Neural progenitor cell (in vitro differentiated cells): ENCODE measurements around the gene KBTBD2. TPM values are rescaled to one million over a fixed set of nuclear protein-coding genes. Genes with fewer than 3 reads are reported as not detected.
"Not testable (repeated sequence)": the region's sequence is repeated elsewhere in the genome, so short reads cannot be mapped to it uniquely, and the experiment has no call there.

Experiments
- DNase-seq: peaks from one replicate; pipeline ENCODE4 v3.0.0-alpha.2; 2016; ENCODE audit warnings: low spot score
- H2AFZ ChIP-seq: fragments of 200-600 bp; sonication (generic); replicated peaks from 2 replicates; pipeline ENCODE4 v1.6.1; 2016; ENCODE audit warnings: antibody characterized with exemption
- H3F3A ChIP-seq: fragments of 200-600 bp; sonication (generic); 2 replicates; pipeline ENCODE4 v1.6.1; 2016; ENCODE audit warnings: antibody characterized with exemption, low read depth
- H3K27ac ChIP-seq: fragments of 200-600 bp; sonication (generic); 2 replicates; pipeline ENCODE4 v1.5.1; 2016; ENCODE audit warnings: mild to moderate bottlenecking
- H3K27me3 ChIP-seq: fragments of 200-600 bp; sonication (generic); 2 replicates; pipeline ENCODE4 v1.6.1; 2016; ENCODE audit warnings: mild to moderate bottlenecking, moderate library complexity
- H3K36me3 ChIP-seq: fragments of 200-600 bp; sonication (generic); 2 replicates; pipeline ENCODE4 v1.5.1; 2016
- H3K4me1 ChIP-seq: fragments of 200-600 bp; sonication (generic); 2 replicates; pipeline ENCODE4 v1.6.1; 2016; ENCODE audit warnings: mixed run types
- H3K4me2 ChIP-seq: fragments of 200-600 bp; sonication (generic); 2 replicates; pipeline ENCODE4 v1.6.1; 2016
- H3K4me3 ChIP-seq: fragments of 200-600 bp; sonication (generic); 2 replicates; pipeline ENCODE4 v1.5.1; 2016
- H3K79me2 ChIP-seq: fragments of 200-600 bp; sonication (generic); 2 replicates; pipeline ENCODE4 v1.6.1; 2016; ENCODE audit warnings: low read depth
- H3K9ac ChIP-seq: fragments of 200-600 bp; sonication (generic); 2 replicates; pipeline ENCODE4 v1.6.1; 2016
- H3K9me3 ChIP-seq: fragments of 200-600 bp; sonication (generic); 2 replicates; pipeline ENCODE4 v1.5.1; 2016; ENCODE audit warnings: low read depth
- H4K20me1 ChIP-seq: fragments of 200-600 bp; sonication (generic); 2 replicates; pipeline ENCODE4 v1.6.1; 2016; ENCODE audit warnings: low read depth
- H3K27ac Mint-ChIP-seq: 3 replicates; pipeline ENCODE4 v1.8.0; 2021; ENCODE audit warnings: mixed read lengths
- H3K27me3 Mint-ChIP-seq: 2 replicates; pipeline ENCODE4 v1.8.0; 2022; ENCODE audit warnings: low read depth, mild to moderate bottlenecking, inconsistent platforms, moderate library complexity, mixed read lengths; ENCODE audit not compliant: insufficient read depth
- H3K36me3 Mint-ChIP-seq: 3 replicates; pipeline ENCODE4 v1.8.0; 2021; ENCODE audit warnings: mixed read lengths
- H3K4me1 Mint-ChIP-seq: 3 replicates; pipeline ENCODE4 v1.8.0; 2021; ENCODE audit warnings: mixed read lengths
- H3K4me3 Mint-ChIP-seq: 3 replicates; pipeline ENCODE4 v1.8.0; 2021; ENCODE audit warnings: mild to moderate bottlenecking, moderate library complexity, mixed read lengths
- H3K9me3 Mint-ChIP-seq: 3 replicates; pipeline ENCODE4 v1.8.0; 2020; ENCODE audit warnings: mixed read lengths
- CTCF ChIP-seq: fragments of 200-600 bp; sonication (generic); IDR thresholded peaks from 2 replicates; pipeline ENCODE4 v1.5.1; 2017; ENCODE audit warnings: antibody characterized with exemption, mild to moderate bottlenecking
- EZH2 ChIP-seq: fragments of 200-600 bp; sonication (generic); IDR thresholded peaks from 2 replicates; pipeline ENCODE4 v1.6.1; 2017; ENCODE audit warnings: antibody characterized with exemption, mild to moderate bottlenecking, moderate library complexity
- EZH2phosphoT487 ChIP-seq: fragments of 200-600 bp; sonication (generic); IDR thresholded peaks from 2 replicates; pipeline ENCODE4 v1.6.1; 2017; ENCODE audit warnings: antibody characterized with exemption
- total RNA-seq: library from RNA; depleted of rRNA; stranded (reverse); fragments of >200 nt; gene quantifications from 2 replicates; pipeline ENCODE4 v1.2.3, GENCODE V29; 2015; ENCODE audit warnings: low replicate concordance

Gene KBTBD2
- total RNA-seq, 1 donor from 2014 or later, result 45.5 TPM

GRCh38 chr7:32929430-32930143 lies 38.0 kb upstream of the KBTBD2 start:
- TF ChIP-seq CTCF, result no peak
- no peak for TF ChIP-seq EZH2phosphoT487
- TF ChIP-seq EZH2, result no peak
- H3K4me1 ChIP-seq, result no peaks in the 10 kb centered on the region
- no peaks in the 10 kb centered on the region for H3K27me3 Mint-ChIP-seq

DNA sequence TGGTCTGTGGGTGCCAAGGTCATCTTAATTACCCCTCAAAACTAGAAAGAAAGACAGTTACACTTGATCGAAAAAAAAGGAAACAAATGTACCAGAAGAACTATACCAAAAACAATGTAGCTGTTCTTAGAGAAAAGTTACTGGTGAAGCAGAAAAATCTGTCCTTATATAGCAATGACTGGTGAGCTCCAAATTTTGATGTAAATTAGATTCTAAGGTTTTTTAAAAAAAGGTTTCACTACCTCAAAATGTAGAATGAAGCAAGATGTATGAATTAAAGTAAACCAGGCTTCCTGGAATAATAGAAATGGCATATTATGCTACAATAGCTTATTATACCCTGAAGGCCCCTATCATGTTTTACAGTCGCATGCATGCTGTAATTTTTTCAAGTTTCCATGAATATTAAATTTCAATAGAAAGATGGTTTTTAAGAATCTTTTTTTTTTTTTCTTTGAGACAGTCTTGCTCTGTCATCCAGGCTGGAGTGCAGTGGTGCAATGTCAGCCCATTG lies 37.3 kb upstream of the KBTBD2 start:
- no peak overlapping the region for H3K9ac ChIP-seq
- H3K27me3 ChIP-seq, result peaks cover 61% of the 10 kb centered on the region
- H3K36me3 Mint-ChIP-seq, result peaks cover 52% of the 10 kb centered on the region
- no peak overlapping the region for H3K27ac ChIP-seq
- peaks cover 6% of the 10 kb centered on the region for H3K4me1 Mint-ChIP-seq
- no peaks in the 10 kb centered on the region for H3K4me1 ChIP-seq
- no peak overlapping the region for H3K4me3 Mint-ChIP-seq
- H3K9me3 ChIP-seq, result no peaks in the 10 kb centered on the region
- no peaks in the 10 kb centered on the region for H3K79me2 ChIP-seq
- H3K4me3 ChIP-seq, result no peak overlapping the region
- H3K4me2 ChIP-seq, result no peak overlapping the region
- H3K27me3 Mint-ChIP-seq, result no peaks in the 10 kb centered on the region
- no peak overlapping the region for H2AFZ ChIP-seq
- H3K27ac Mint-ChIP-seq, result no peak overlapping the region
- H3K9me3 Mint-ChIP-seq, result no peaks in the 10 kb centered on the region
- no peaks in the 10 kb centered on the region for H4K20me1 ChIP-seq
- DNase-seq, result no peak
- H3K36me3 ChIP-seq, result no peaks in the 10 kb centered on the region
- H3F3A ChIP-seq, result no peaks in the 10 kb centered on the region
- TF ChIP-seq EZH2phosphoT487 (no peak), CTCF (no peak), EZH2 (no peak)

More at GRCh38 chr7:32929430-32930143, 38.0 kb upstream of the KBTBD2 start:
- H3K9me3 ChIP-seq, result no peaks in the 10 kb centered on the region
- H3K4me3 ChIP-seq, result no peak overlapping the region
- H3K4me3 Mint-ChIP-seq, result no peak overlapping the region
- peaks cover 50% of the 10 kb centered on the region for H3K36me3 Mint-ChIP-seq
- H3F3A ChIP-seq, result no peaks in the 10 kb centered on the region
- H3K79me2 ChIP-seq, result no peaks in the 10 kb centered on the region
- H3K36me3 ChIP-seq, result no peaks in the 10 kb centered on the region
- no peak overlapping the region for H3K9ac ChIP-seq
- H3K27ac ChIP-seq, result no peak overlapping the region
- H3K4me1 Mint-ChIP-seq, result peaks cover 6% of the 10 kb centered on the region
- no peaks in the 10 kb centered on the region for H4K20me1 ChIP-seq
- no peak for DNase-seq
- peaks cover 69% of the 10 kb centered on the region for H3K27me3 ChIP-seq
- no peak overlapping the region for H3K27ac Mint-ChIP-seq
- no peak overlapping the region for H3K4me2 ChIP-seq
- no peak overlapping the region for H2AFZ ChIP-seq
- no peaks in the 10 kb centered on the region for H3K9me3 Mint-ChIP-seq

DNA sequence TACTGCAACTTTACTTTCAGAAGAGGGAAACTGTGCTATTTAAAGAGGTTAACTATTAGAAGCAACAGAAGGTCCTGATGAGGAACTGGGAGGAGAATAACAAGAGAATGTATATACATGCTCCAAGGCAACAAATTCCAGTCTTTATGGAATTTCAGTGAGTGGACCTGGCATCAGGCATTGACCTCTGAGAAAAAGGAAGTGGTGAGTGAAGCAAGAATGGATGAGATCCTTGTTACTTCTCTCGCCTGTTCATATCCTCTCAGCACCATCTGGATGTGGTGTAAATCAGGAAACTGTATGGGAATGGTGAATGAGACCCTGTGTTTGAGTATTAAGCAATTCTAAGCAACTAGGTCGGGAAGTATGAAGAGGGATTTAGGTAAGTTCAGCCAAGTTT lies 30.3 kb upstream of the KBTBD2 start:
- H3K27ac ChIP-seq, result no peak overlapping the region
- no peaks in the 10 kb centered on the region for H4K20me1 ChIP-seq
- DNase-seq, result no peak
- no peaks in the 10 kb centered on the region for H3K4me1 ChIP-seq
- no peak overlapping the region for H3K9ac ChIP-seq
- H3K4me1 Mint-ChIP-seq, result peaks cover 11% of the 10 kb centered on the region
- no peak overlapping the region for H2AFZ ChIP-seq
- H3F3A ChIP-seq, result no peaks in the 10 kb centered on the region
- no peaks in the 10 kb centered on the region for H3K36me3 ChIP-seq
- H3K27me3 Mint-ChIP-seq, result no peaks in the 10 kb centered on the region
- H3K79me2 ChIP-seq, result no peaks in the 10 kb centered on the region
- H3K4me3 Mint-ChIP-seq, result no peak overlapping the region
- no peaks in the 10 kb centered on the region for H3K27me3 ChIP-seq
- no peak overlapping the region for H3K4me2 ChIP-seq
- TF ChIP-seq CTCF, result no peak
- TF ChIP-seq EZH2, result no peak
- TF ChIP-seq EZH2phosphoT487, result no peak
- H3K4me3 ChIP-seq, result no peak overlapping the region
- no peaks in the 10 kb centered on the region for H3K9me3 ChIP-seq
- no peaks in the 10 kb centered on the region for H3K9me3 Mint-ChIP-seq
- peak overlapping the region; percentile 15 for H3K27ac Mint-ChIP-seq
- peaks cover 40% of the 10 kb centered on the region for H3K36me3 Mint-ChIP-seq

DNA sequence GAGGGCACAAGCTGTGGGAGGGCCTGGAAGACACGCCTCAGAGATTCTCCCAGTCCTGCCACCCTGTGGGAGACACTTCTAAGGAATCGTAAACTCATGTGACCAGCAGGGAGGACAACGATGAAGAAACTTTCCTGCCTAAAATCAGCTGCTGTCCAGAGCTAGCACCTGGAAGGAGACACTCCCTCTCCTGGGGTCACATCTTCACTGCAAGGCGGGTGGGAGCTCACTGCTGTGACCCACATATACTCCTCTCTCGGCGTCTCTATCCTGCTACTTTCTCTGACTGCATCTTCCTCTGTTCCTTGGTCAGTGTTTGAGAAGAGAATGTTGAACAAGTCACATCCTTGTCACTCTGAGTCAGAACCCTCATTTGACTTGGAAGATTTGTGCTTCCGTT lies 25.4 kb upstream of the KBTBD2 start:
- H3K36me3 Mint-ChIP-seq, result peaks cover 46% of the 10 kb centered on the region
- H3K4me2 ChIP-seq, H3K79me2 ChIP-seq, H3K4me3 ChIP-seq, H3K4me1 Mint-ChIP-seq, H3F3A ChIP-seq, H3K4me1 ChIP-seq, H3K9me3 ChIP-seq, H3K4me3 Mint-ChIP-seq, DNase-seq, H4K20me1 ChIP-seq, H3K9ac ChIP-seq, H2AFZ ChIP-seq, H3K27ac Mint-ChIP-seq, H3K9me3 Mint-ChIP-seq, H3K36me3 ChIP-seq, H3K27me3 ChIP-seq, H3K27ac ChIP-seq, H3K27me3 Mint-ChIP-seq: not testable (repeated sequence)
